ENCODE measurements around the gene SYT12. TPM values are rescaled to one million over a fixed set of nuclear protein-coding genes. Genes with fewer than 3 reads are reported as not detected.
"Not testable (repeated sequence)": the region's sequence is repeated elsewhere in the genome, so short reads cannot be mapped to it uniquely, and the experiment has no call there.

Gene SYT12
- total RNA-seq, 4 donors from 2014 or later, result 0.33 to 0.64 TPM; not detected in 2

GRCh38 chr11:66996609-66997273, 26.2 kb upstream of the SYT12 start:
- TF ChIP-seq POLR2A (IDR thresholded peaks at IDR 0.05) (no peak), CTCF (IDR thresholded peaks at IDR 0.05 in 4 of 5, conservative IDR thresholded peaks at IDR 0.05 in 1 of 5) (no peak)
- ATAC-seq, result no peak
- Histone ChIP-seq H3K36me3 (no peaks in the 10 kb centered on the region), H3K27ac (no peak overlapping the region), H3K4me1 (no peaks in the 10 kb centered on the region), H3K4me3 (no peak overlapping the region), H3K27me3 (no peaks in the 10 kb centered on the region), H3K9me3 (no peaks in the 10 kb centered on the region)
- in situ Hi-C loops (cut with MboI; ENCODE audit: low sequenced_read_pairs in 4 of 4), result no loop called here
- intact Hi-C loops (cut with DNase I; ENCODE audit: low total_unique reads), result no loop called here
- no peak for DNase-seq

GRCh38 chr11:66999555-66999954, 23.4 kb upstream of the SYT12 start:
- Histone ChIP-seq H3K4me3 (no peak overlapping the region), H3K27me3 (no peaks in the 10 kb centered on the region), H3K36me3 (no peaks in the 10 kb centered on the region), H3K9me3 (no peaks in the 10 kb centered on the region), H3K4me1 (no peaks in the 10 kb centered on the region), H3K27ac (no peak overlapping the region)
- no peak for TF ChIP-seq POLR2A (IDR thresholded peaks at IDR 0.05)
- DNase-seq (no peak), ATAC-seq (no peak)
- in situ Hi-C loops (cut with MboI; ENCODE audit: low sequenced_read_pairs in 4 of 4), result no loop called here
- intact Hi-C loops (cut with DNase I; ENCODE audit: low total_unique reads), result no loop called here

GRCh38 chr11:67001332-67001731, 21.6 kb upstream of the SYT12 start:
- no peaks in the 10 kb centered on the region for H3K4me1 ChIP-seq
- TF ChIP-seq CTCF (IDR thresholded peaks at IDR 0.05 in 4 of 5, conservative IDR thresholded peaks at IDR 0.05 in 1 of 5) (no peak), POLR2A (IDR thresholded peaks at IDR 0.05) (no peak)
- intact Hi-C loops (cut with DNase I; ENCODE audit: low total_unique reads) (no loop called here), in situ Hi-C loops (cut with MboI; ENCODE audit: low sequenced_read_pairs in 4 of 4) (no loop called here)
- ATAC-seq, result no peak
- H3K36me3 ChIP-seq, result no peaks in the 10 kb centered on the region
- H3K27ac ChIP-seq, result no peak overlapping the region
- no peaks in the 10 kb centered on the region for H3K27me3 ChIP-seq
- H3K9me3 ChIP-seq, result no peaks in the 10 kb centered on the region
- no peak for DNase-seq
- no peak overlapping the region for H3K4me3 ChIP-seq

- Histone ChIP-seq H3K36me3 (no peaks in the 10 kb centered on the region), H3K27ac (no peak overlapping the region), H3K27me3 (no peaks in the 10 kb centered on the region), H3K9me3 (no peaks in the 10 kb centered on the region), H3K4me3 (no peak overlapping the region), H3K4me1 (no peaks in the 10 kb centered on the region)
- no peak for DNase-seq
- intact Hi-C loops (cut with DNase I; ENCODE audit: low total_unique reads) (no loop called here), in situ Hi-C loops (cut with MboI; ENCODE audit: low sequenced_read_pairs in 4 of 4) (no loop called here)
- TF ChIP-seq CTCF (IDR thresholded peaks at IDR 0.05 in 4 of 5, conservative IDR thresholded peaks at IDR 0.05 in 1 of 5) (no peak), POLR2A (IDR thresholded peaks at IDR 0.05) (no peak)
- ATAC-seq, result no peak
Measured at GRCh38 chr11:67002297-67002913, 20.5 kb upstream of the SYT12 start.

- Histone ChIP-seq H3K9me3 (no peaks in the 10 kb centered on the region), H3K36me3 (no peaks in the 10 kb centered on the region), H3K27ac (no peak overlapping the region), H3K4me3 (no peak overlapping the region), H3K4me1 (no peaks in the 10 kb centered on the region), H3K27me3 (no peaks in the 10 kb centered on the region)
- in situ Hi-C loops (cut with MboI; ENCODE audit: low sequenced_read_pairs in 4 of 4) (no loop called here), intact Hi-C loops (cut with DNase I; ENCODE audit: low total_unique reads) (no loop called here)
- TF ChIP-seq CTCF (IDR thresholded peaks at IDR 0.05 in 4 of 5, conservative IDR thresholded peaks at IDR 0.05 in 1 of 5) (no peak), POLR2A (IDR thresholded peaks at IDR 0.05) (no peak)
- ATAC-seq (no peak), DNase-seq (no peak)
Measured at GRCh38 chr11:67002921-67003411, 20.0 kb upstream of the SYT12 start.

- H3K4me1 ChIP-seq; H3K36me3 ChIP-seq; H3K4me3 ChIP-seq; ATAC-seq; H3K9me3 ChIP-seq; intact Hi-C loops (cut with DNase I; ENCODE audit: low total_unique reads); DNase-seq; in situ Hi-C loops (cut with MboI; ENCODE audit: low sequenced_read_pairs in 4 of 4); H3K27ac ChIP-seq; H3K27me3 ChIP-seq: not testable (repeated sequence)
Measured at GRCh38 chr11:67005200-67005599, 17.7 kb upstream of the SYT12 start.
